ENCODE results near the gene RAB18.

Gene RAB18

DNA sequence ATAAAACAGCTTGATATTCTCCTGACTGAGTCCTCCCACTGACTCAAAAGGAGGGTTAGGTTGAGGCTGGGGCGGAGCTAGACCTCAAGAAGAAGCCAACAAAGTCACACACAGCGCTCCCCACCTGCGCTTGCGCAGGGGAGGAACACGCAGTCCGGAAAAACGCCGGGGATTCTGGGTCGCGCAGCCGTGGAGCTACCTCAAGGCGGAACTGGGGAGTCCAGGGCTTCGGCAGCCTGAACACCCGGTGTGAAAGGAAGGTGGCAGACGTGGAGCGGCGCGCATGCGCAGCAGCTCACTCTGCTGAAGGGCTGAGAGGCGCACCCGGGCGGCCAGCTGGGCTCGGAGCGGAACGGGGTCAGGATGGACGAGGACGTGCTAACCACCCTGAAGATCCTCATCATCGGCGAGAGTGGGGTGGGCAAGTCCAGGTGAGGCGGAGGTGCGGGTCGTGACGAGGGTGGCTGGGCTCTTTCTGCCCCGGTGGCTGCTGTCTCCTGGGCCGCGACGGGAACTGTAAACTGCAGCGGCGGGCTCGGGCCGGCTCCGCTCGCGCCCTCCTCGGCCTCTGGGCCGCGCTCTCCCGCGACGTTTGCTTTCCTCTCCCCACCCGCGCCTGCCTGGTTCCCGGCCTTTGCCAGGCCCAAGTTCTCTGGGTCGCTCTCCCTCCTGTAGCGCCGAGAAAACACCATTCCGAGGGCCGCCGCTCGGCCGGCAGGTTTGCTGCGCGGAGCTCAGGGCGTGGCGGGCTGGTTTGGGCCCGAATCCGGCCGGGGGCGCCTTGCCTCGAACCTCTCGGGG lies at the start of gene RAB18:
RAB18 (plus strand) TSS at position 298 of the 801 bp plus-strand sequence; CDS start at position 364, 66 bp downstream.
- Histone ChIP-seq H3K79me2 (ENCODE audit: low read length) (peaks cover 51% of the 10 kb centered on the region), H3K4me2 (ENCODE audit: low read depth, low read length) (peak within 1 kb of the TSS; percentile 94), H3K27ac (ENCODE audit: low read length) (peak within 1 kb of the TSS; percentile 54; the same call in 1 of the 2 replicates), H3K4me3 (ENCODE audit: low read length) (peak within 1 kb of the TSS; percentile 87), H4K20me1 (ENCODE audit: insufficient read depth, low read length) (peaks cover 23% of the 10 kb centered on the region), H3K27me3 (replicated peaks; ENCODE audit: insufficient read depth, low read length) (no peaks in the 10 kb centered on the region), H3K9ac (ENCODE audit: low read length) (peak within 1 kb of the TSS; percentile 84), H3K9me2 (replicated peaks; ENCODE audit: insufficient read depth, low read length) (no peaks in the 10 kb centered on the region), H3K4me1 (ENCODE audit: low read length) (peaks cover 11% of the 10 kb centered on the region), H3F3A (ENCODE audit: insufficient read depth, low read length) (no peaks in the 10 kb centered on the region), H3K9me3 (replicated peaks; ENCODE audit: insufficient read depth, low read length) (no peaks in the 10 kb centered on the region), H3K36me3 (replicated peaks; ENCODE audit: insufficient read depth, low read length) (no peaks in the 10 kb centered on the region), H2AFZ (ENCODE audit: low read length) (peak within 1 kb of the TSS; percentile 81)
- TF ChIP-seq, protein P1, sequence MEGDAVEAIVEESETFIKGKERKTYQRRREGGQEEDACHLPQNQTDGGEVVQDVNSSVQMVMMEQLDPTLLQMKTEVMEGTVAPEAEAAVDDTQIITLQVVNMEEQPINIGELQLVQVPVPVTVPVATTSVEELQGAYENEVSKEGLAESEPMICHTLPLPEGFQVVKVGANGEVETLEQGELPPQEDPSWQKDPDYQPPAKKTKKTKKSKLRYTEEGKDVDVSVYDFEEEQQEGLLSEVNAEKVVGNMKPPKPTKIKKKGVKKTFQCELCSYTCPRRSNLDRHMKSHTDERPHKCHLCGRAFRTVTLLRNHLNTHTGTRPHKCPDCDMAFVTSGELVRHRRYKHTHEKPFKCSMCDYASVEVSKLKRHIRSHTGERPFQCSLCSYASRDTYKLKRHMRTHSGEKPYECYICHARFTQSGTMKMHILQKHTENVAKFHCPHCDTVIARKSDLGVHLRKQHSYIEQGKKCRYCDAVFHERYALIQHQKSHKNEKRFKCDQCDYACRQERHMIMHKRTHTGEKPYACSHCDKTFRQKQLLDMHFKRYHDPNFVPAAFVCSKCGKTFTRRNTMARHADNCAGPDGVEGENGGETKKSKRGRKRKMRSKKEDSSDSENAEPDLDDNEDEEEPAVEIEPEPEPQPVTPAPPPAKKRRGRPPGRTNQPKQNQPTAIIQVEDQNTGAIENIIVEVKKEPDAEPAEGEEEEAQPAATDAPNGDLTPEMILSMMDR (IDR thresholded peaks at IDR 0.05; ENCODE audit: low read length), result no peak
- TF ChIP-seq EZH2phosphoT487 (IDR thresholded peaks at IDR 0.05; ENCODE audit: low read length) (no peak), EZH2 (optimal IDR thresholded peaks at IDR 0.05; ENCODE audit: low read depth, low read length) (no peak)
- DNase-seq, result peak; percentile 99

DNA sequence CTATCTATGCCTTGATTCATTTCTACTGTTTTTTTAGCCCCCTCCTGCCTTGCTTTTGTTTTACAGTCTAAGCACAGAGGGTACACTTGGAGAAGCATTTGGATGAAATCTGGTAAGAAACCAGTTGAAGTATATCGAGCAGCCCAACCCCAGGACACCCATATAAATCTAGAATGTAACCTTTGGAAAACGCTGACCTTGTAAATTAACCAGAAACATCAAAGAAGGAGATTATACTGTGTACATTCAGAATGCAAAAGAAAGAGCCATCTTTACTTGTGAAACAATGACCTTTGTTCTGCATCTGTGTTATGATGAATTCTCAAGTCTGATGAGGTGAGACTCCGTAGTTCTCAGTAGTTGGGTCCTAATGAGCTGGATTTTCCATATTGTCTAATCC lies 49.3 kb upstream of the RAB18 start:
- H3K27ac ChIP-seq (ENCODE audit: low read length), result no peak overlapping the region

DNA sequence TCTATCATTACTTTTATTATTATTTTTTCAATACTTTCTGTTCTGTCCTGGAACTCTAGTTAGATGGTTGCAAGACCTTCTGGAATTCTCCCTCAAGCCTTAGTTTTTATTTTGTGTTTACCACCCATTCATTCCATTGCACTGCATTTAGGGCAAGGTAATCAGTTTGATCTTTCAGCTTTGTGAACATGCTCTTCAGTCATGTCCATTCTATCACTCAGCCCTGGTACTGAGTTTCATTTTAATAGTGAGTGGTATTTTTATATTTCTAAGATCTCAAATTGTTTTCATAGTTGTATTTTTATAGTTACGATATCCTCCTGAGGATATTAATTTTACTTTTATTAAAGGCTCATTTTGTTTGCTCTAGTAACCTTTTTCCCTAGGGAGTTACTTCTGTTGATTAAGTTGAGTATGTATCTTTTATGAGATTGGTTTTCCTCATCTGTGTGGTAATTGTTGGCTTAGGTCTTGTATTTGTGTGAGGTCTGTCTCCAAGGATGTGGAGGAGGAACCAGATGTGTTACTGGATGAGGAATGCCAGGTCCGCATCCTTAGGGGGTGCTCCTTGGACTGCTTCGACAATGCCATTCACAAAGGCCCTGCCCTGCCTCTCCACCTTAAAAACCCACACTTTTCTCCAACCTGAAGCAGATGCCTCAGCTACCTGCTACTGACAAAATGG lies 46.7 kb upstream of the RAB18 start:
- H3K4me2 ChIP-seq (ENCODE audit: low read depth, low read length), result no peak overlapping the region
- H3K9me3 ChIP-seq (replicated peaks; ENCODE audit: insufficient read depth, low read length), result no peaks in the 10 kb centered on the region
- no peaks in the 10 kb centered on the region for H3F3A ChIP-seq (ENCODE audit: insufficient read depth, low read length)
- no peak overlapping the region for H2AFZ ChIP-seq (ENCODE audit: low read length)
- no peak for DNase-seq
- no peaks in the 10 kb centered on the region for H3K27me3 ChIP-seq (replicated peaks; ENCODE audit: insufficient read depth, low read length)
- no peaks in the 10 kb centered on the region for H3K79me2 ChIP-seq (ENCODE audit: low read length)
- no peaks in the 10 kb centered on the region for H3K4me1 ChIP-seq (ENCODE audit: low read length)
- H3K9ac ChIP-seq (ENCODE audit: low read length), result no peak overlapping the region
- no peak overlapping the region for H3K4me3 ChIP-seq (ENCODE audit: low read length)
- no peaks in the 10 kb centered on the region for H3K36me3 ChIP-seq (replicated peaks; ENCODE audit: insufficient read depth, low read length)
- TF ChIP-seq EZH2phosphoT487 (IDR thresholded peaks at IDR 0.05; ENCODE audit: low read length) (no peak), EZH2 (optimal IDR thresholded peaks at IDR 0.05; ENCODE audit: low read depth, low read length) (no peak)
- TF ChIP-seq, protein P1 (IDR thresholded peaks at IDR 0.05; ENCODE audit: low read length), result no peak
- H4K20me1 ChIP-seq (ENCODE audit: insufficient read depth, low read length), result no peaks in the 10 kb centered on the region
- H3K9me2 ChIP-seq (replicated peaks; ENCODE audit: insufficient read depth, low read length), result no peaks in the 10 kb centered on the region
- H3K27ac ChIP-seq (ENCODE audit: low read length), result no peak overlapping the region

More for the DNA sequence above, 49.3 kb upstream of the RAB18 start:
- no peak for DNase-seq
- no peaks in the 10 kb centered on the region for H3F3A ChIP-seq (ENCODE audit: insufficient read depth, low read length)
- H3K4me3 ChIP-seq (ENCODE audit: low read length), result no peak overlapping the region
- no peaks in the 10 kb centered on the region for H4K20me1 ChIP-seq (ENCODE audit: insufficient read depth, low read length)
- no peak overlapping the region for H3K4me2 ChIP-seq (ENCODE audit: low read depth, low read length)
- no peaks in the 10 kb centered on the region for H3K9me2 ChIP-seq (replicated peaks; ENCODE audit: insufficient read depth, low read length)
- no peak overlapping the region for H2AFZ ChIP-seq (ENCODE audit: low read length)
- no peaks in the 10 kb centered on the region for H3K27me3 ChIP-seq (replicated peaks; ENCODE audit: insufficient read depth, low read length)
- TF ChIP-seq, protein P1 (IDR thresholded peaks at IDR 0.05; ENCODE audit: low read length), result no peak
- H3K79me2 ChIP-seq (ENCODE audit: low read length), result no peaks in the 10 kb centered on the region
- no peaks in the 10 kb centered on the region for H3K4me1 ChIP-seq (ENCODE audit: low read length)
- H3K36me3 ChIP-seq (replicated peaks; ENCODE audit: insufficient read depth, low read length), result no peaks in the 10 kb centered on the region
- no peaks in the 10 kb centered on the region for H3K9me3 ChIP-seq (replicated peaks; ENCODE audit: insufficient read depth, low read length)
- H3K9ac ChIP-seq (ENCODE audit: low read length), result no peak overlapping the region

All from MM.1S (cell line).